Testis (tissue), 2 donors: ENCODE measurements around the gene TBX18.

Experiments
- CTCF ChIP-seq, 3 experiments: fragments of 450-650 bp in 2 of 3; fragments of 200-600 bp in 1 of 3; sonication (generic) in 1 of 3; IDR thresholded peaks; one replicate each; pipeline ENCODE4 v1.5.1; 2016 to 2019; ENCODE audit warnings: antibody characterized with exemption in 3 of 3, mild to moderate bottlenecking in 2 of 3, moderate library complexity in 1 of 3
- POLR2A ChIP-seq: fragments of 450-650 bp; IDR thresholded peaks from one replicate; pipeline ENCODE4 v1.6.1; 2017; ENCODE audit warnings: antibody characterized with exemption, mild to moderate bottlenecking, moderate library complexity

- TF ChIP-seq CTCF (IDR thresholded peaks at IDR 0.05) (no peak), POLR2A (no peak)
Observed at GRCh38 chr6:84773431-84774156, 9.2 kb upstream of the TBX18 start.
